ENCODE measurements around the gene SKA2. TPM values are rescaled to one million over a fixed set of nuclear protein-coding genes. Genes with fewer than 3 reads are reported as not detected.
"Not testable (repeated sequence)": the region's sequence is repeated elsewhere in the genome, so short reads cannot be mapped to it uniquely, and the experiment has no call there.

Gene SKA2
- total RNA-seq, 2 donors from 2014 or later: 29.5 to 53.8 TPM

GRCh38 chr17:59141860-59142259 lies 13.1 kb downstream of the SKA2 start:
- intact Hi-C loops (cut with DNase I): no loop called here
- Histone ChIP-seq H3K27ac (no peak overlapping the region), H3K4me1 (no peaks in the 10 kb centered on the region), H3K4me3 (no peak overlapping the region), H3K36me3 (no peaks in the 10 kb centered on the region), H3K9ac (ENCODE audit: low read depth in 2 of 2, low read length in 2 of 2) (no peak overlapping the region), H3K27me3 (no peaks in the 10 kb centered on the region), H3K9me3 (no peaks in the 10 kb centered on the region)
- no peak for DNase-seq
- TF ChIP-seq, protein P1, sequence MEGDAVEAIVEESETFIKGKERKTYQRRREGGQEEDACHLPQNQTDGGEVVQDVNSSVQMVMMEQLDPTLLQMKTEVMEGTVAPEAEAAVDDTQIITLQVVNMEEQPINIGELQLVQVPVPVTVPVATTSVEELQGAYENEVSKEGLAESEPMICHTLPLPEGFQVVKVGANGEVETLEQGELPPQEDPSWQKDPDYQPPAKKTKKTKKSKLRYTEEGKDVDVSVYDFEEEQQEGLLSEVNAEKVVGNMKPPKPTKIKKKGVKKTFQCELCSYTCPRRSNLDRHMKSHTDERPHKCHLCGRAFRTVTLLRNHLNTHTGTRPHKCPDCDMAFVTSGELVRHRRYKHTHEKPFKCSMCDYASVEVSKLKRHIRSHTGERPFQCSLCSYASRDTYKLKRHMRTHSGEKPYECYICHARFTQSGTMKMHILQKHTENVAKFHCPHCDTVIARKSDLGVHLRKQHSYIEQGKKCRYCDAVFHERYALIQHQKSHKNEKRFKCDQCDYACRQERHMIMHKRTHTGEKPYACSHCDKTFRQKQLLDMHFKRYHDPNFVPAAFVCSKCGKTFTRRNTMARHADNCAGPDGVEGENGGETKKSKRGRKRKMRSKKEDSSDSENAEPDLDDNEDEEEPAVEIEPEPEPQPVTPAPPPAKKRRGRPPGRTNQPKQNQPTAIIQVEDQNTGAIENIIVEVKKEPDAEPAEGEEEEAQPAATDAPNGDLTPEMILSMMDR (IDR thresholded peaks at IDR 0.05): no peak

DNA sequence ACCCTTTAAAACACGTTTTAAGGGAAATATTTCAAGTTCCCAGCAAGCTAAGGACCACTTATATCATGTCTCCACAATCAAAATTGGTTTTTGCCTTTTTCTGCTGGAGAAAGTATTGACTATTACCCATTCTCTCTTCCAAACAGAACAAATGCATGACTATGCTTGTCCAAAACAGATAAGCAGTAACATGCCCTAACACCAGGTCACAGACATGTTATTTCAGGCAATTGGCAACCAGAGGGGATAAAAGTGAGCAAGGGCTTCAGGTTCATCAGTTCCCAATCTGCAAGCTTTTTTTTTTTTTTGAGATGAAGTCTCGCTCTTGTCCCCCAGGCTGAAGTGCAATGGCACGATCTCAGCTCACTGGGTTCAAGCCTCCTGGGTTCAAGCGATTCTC lies 15.0 kb downstream of the SKA2 start:
- intact Hi-C loops (cut with DNase I): no loop called here
- Histone ChIP-seq H3K27ac (no peak overlapping the region), H3K4me3 (no peak overlapping the region), H3K36me3 (no peaks in the 10 kb centered on the region), H3K9ac (ENCODE audit: low read depth in 2 of 2, low read length in 2 of 2) (no peak overlapping the region), H3K27me3 (no peaks in the 10 kb centered on the region), H3K9me3 (no peaks in the 10 kb centered on the region), H3K4me1 (no peaks in the 10 kb centered on the region)
- no peak for DNase-seq
- TF ChIP-seq, protein P1 (IDR thresholded peaks at IDR 0.05): no peak

- H3K9me3 ChIP-seq; intact Hi-C loops (cut with DNase I); H3K27ac ChIP-seq; H3K27me3 ChIP-seq; H3K4me1 ChIP-seq; DNase-seq; H3K9ac ChIP-seq (ENCODE audit: low read depth in 2 of 2, low read length in 2 of 2); H3K4me3 ChIP-seq; H3K36me3 ChIP-seq: not testable (repeated sequence)
Measured at GRCh38 chr17:59138339-59138738, 16.6 kb downstream of the SKA2 start.

GRCh38 chr17:59131131-59131530 lies 23.9 kb downstream of the SKA2 start:
- H3K4me3 ChIP-seq: no peak overlapping the region
- H3K9ac ChIP-seq (ENCODE audit: low read depth in 2 of 2, low read length in 2 of 2): no peak overlapping the region
- intact Hi-C loops (cut with DNase I): no loop called here
- no peaks in the 10 kb centered on the region for H3K36me3 ChIP-seq
- DNase-seq: no peak
- H3K27ac ChIP-seq: no peak overlapping the region
- TF ChIP-seq, protein P1 (IDR thresholded peaks at IDR 0.05): no peak
- no peaks in the 10 kb centered on the region for H3K4me1 ChIP-seq
- H3K9me3 ChIP-seq: no peaks in the 10 kb centered on the region
- H3K27me3 ChIP-seq: no peaks in the 10 kb centered on the region

DNA sequence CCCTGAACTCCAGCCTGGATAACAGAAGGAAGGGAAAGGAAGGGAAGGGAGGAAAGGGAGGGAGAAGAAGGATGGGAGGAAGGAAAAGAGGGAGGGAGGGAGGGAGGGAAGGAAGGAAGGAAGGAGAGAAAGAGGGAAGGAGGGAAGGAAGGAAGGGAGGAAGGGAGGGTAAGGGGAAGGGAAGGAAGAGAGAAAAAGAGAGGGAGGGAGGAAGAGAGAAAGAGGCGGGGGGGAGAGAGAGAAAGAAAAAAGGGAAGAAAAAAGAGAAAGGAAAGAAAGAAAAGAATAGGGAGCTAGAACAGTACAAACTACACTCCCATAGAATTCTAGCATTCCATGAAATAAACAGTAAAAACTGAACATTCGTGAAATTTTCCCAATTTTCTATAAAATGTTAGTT lies 25.2 kb downstream of the SKA2 start:
- Histone ChIP-seq H3K4me3 (no peak overlapping the region), H3K9ac (ENCODE audit: low read depth in 2 of 2, low read length in 2 of 2) (no peak overlapping the region), H3K27ac (no peak overlapping the region), H3K27me3 (no peaks in the 10 kb centered on the region), H3K9me3 (no peaks in the 10 kb centered on the region), H3K36me3 (no peaks in the 10 kb centered on the region), H3K4me1 (no peaks in the 10 kb centered on the region)
- intact Hi-C loops (cut with DNase I): no loop called here
- no peak for DNase-seq
- TF ChIP-seq, protein P1 (IDR thresholded peaks at IDR 0.05): no peak

DNA sequence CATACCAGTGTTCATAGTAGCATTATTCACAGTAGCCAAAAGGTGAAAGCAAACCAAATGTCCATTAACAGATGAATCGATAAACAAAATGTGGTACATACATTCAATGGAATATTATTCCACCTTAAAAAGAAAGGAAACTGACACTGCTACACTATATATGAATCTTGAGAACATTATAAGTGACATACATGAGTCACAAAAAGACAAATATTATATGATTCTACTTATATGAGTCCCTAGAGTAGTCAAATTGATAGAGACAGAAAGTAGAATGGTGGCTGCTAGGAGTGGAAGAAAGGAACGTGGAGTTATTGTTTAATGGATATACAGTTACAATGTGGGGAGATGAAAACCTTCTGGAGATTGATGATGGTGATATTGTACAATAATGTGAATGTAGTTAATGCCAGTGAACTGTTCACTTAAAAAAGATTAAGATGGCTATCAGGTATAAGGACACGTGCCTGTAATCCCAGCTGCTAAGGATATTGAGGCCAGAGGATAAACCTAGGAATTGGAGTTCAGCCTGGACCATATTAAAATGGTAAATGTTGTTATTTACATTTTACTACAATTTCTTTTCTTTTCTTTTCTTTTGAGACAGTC lies 28.1 kb downstream of the SKA2 start:
- TF ChIP-seq, protein P1 (IDR thresholded peaks at IDR 0.05): no peak
- H3K9ac ChIP-seq (ENCODE audit: low read depth in 2 of 2, low read length in 2 of 2): no peak overlapping the region
- no peak overlapping the region for H3K27ac ChIP-seq
- H3K4me1 ChIP-seq: no peaks in the 10 kb centered on the region
- DNase-seq: no peak
- intact Hi-C loops (cut with DNase I): no loop called here
- no peaks in the 10 kb centered on the region for H3K9me3 ChIP-seq
- H3K36me3 ChIP-seq: no peaks in the 10 kb centered on the region
- no peak overlapping the region for H3K4me3 ChIP-seq
- no peaks in the 10 kb centered on the region for H3K27me3 ChIP-seq

All from colonic mucosa (tissue), 4 donors.